GM12878 (cell line): ENCODE measurements around the gene NLRP5. TPM values are rescaled to one million over a fixed set of nuclear protein-coding genes. Genes with fewer than 3 reads are reported as not detected.

Source experiments
- ATAC-seq: fragments of 200-7000 bp; cut with Tn5 transposase; 3 replicates; pipeline ENCODE4 v1.9.1; 2020; ENCODE audit warnings: mild to moderate bottlenecking, moderate library complexity
- BruUV-seq: library from RNA; stranded (reverse); fragments of 400-500 nt; replicated peaks from 2 replicates; lab custom pipeline; 2021; lab: Mats Ljungman, UMichigan
- CTCF ChIA-PET: fragments of 300-600 bp; sonication (Branson Sonifier 250); formaldehyde crosslinking; extraction: SDS; loops from one replicate; lab custom pipeline; 2021; ENCODE audit warnings: inconsistent platforms; lab: Yijun Ruan, JAX
- POLR2A ChIA-PET: fragments of 350-600 bp; formaldehyde crosslinking; extraction: SDS; loops from one replicate; lab custom pipeline; 2021; ENCODE audit warnings: inconsistent platforms; lab: Charles Lee
- RAD21 ChIA-PET: fragments of 300-600 bp; sonication (Branson Sonifier 250); formaldehyde crosslinking; loops from one replicate; lab custom pipeline; 2023; ENCODE audit warnings: antibody characterized with exemption; ENCODE audit not compliant: unreplicated experiment; lab: Charles Lee
- SMC1A ChIA-PET: fragments of 300-600 bp; sonication (Branson Sonifier 250); formaldehyde crosslinking; loops from one replicate; lab custom pipeline; 2023; ENCODE audit not compliant: unreplicated experiment, uncharacterized antibody; lab: Charles Lee
- DNase-seq: peaks from one replicate; pipeline ENCODE4 v3.0.0-alpha.2; 2011; ENCODE audit warnings: low read depth, low spot score
- FAIRE-seq: peaks from 3 replicates; lab custom pipeline; 2011; peaks lifted over from hg19 to GRCh38; lab: Jason Lieb, UNC
- H2AFZ ChIP-seq: 2 replicates; pipeline ENCODE4 v1.6.0; 2011; ENCODE audit warnings: low read depth, low read length, control low read depth; ENCODE audit not compliant: control insufficient read depth
- H3K27ac ChIP-seq: 2 replicates; pipeline ENCODE4 v1.5.1; 2011; ENCODE audit warnings: control low read depth; ENCODE audit not compliant: control insufficient read depth, insufficient read depth
- H3K27me3 ChIP-seq, 2 experiments: replicated peaks in 1 of 2; 2 replicates each; pipeline versions ENCODE4 v1.6.0 to v1.6.1; 2011; ENCODE audit warnings: low read length in 1 of 2; ENCODE audit not compliant: control insufficient read depth in 2 of 2, insufficient read depth in 2 of 2
- H3K36me3 ChIP-seq, 2 experiments: 2 replicates each; pipeline ENCODE4 v1.5.1; 2011; ENCODE audit warnings: low read length in 1 of 2; ENCODE audit not compliant: control insufficient read depth in 2 of 2, insufficient read depth in 2 of 2
- H3K4me1 ChIP-seq: 2 replicates; pipeline ENCODE4 v1.6.1; 2011; ENCODE audit warnings: mild to moderate bottlenecking, low read length, moderate library complexity, mixed read lengths; ENCODE audit not compliant: control insufficient read depth, insufficient read depth
- H3K4me2 ChIP-seq: 2 replicates; pipeline ENCODE4 v1.6.0; 2011; ENCODE audit warnings: control low read depth; ENCODE audit not compliant: control insufficient read depth, insufficient read depth
- H3K4me3 ChIP-seq: fragments of 200-600 bp; sonication (generic); 2 replicates; pipeline ENCODE4 v1.5.1; 2016
- H3K79me2 ChIP-seq: 2 replicates; pipeline ENCODE4 v1.6.0; 2011; ENCODE audit warnings: low read length; ENCODE audit not compliant: control insufficient read depth, insufficient read depth
- H3K9ac ChIP-seq: 2 replicates; pipeline ENCODE4 v1.8.0; 2011; ENCODE audit warnings: low read length, control low read depth, mixed read lengths; ENCODE audit not compliant: control insufficient read depth, insufficient read depth
- H3K9me3 ChIP-seq: replicated peaks from 3 replicates; pipeline ENCODE4 v1.5.1; 2011; ENCODE audit warnings: mild to moderate bottlenecking, low read length; ENCODE audit not compliant: control insufficient read depth, insufficient read depth
- H4K20me1 ChIP-seq: 2 replicates; pipeline ENCODE4 v1.6.0; 2011; ENCODE audit not compliant: control insufficient read depth, insufficient read depth
- CBFB ChIP-seq: IDR thresholded peaks from 2 replicates; pipeline ENCODE4 v1.6.1; 2016; ENCODE audit warnings: antibody characterized with exemption, low read depth
- CBX3 ChIP-seq: fragments of 200-600 bp; sonication (generic); IDR thresholded peaks from 2 replicates; pipeline ENCODE4 v1.6.1; 2016; ENCODE audit warnings: low read depth, borderline replicate concordance
- EGR1 ChIP-seq, 2 experiments: IDR thresholded peaks; 1 replicate in 1 of 2; 2 replicates in 1 of 2; pipeline ENCODE4 v1.6.1; 2011 to 2012; ENCODE audit warnings: low read depth in 2 of 2, low read length in 2 of 2, borderline replicate concordance in 1 of 2, mild to moderate bottlenecking in 1 of 2, moderate library complexity in 1 of 2
- MXI1 ChIP-seq: fragments of 150-350 bp; IDR thresholded peaks from 2 replicates; pipeline ENCODE4 v1.6.1; 2011; ENCODE audit warnings: low read depth, mild to moderate bottlenecking, inconsistent platforms, low read length, improper control_type of control experiment
- NFXL1 ChIP-seq: fragments of 450-650 bp; IDR thresholded peaks from 2 replicates; pipeline ENCODE4 v1.6.1; 2017; ENCODE audit warnings: antibody characterized with exemption, mild to moderate bottlenecking, borderline replicate concordance
- PAX5 ChIP-seq: IDR thresholded peaks from 2 replicates; pipeline ENCODE4 v1.6.1; 2011; ENCODE audit warnings: low read depth, low read length, borderline replicate concordance
- RFX5 ChIP-seq: IDR thresholded peaks from 2 replicates; pipeline ENCODE4 v1.6.1; 2011; ENCODE audit warnings: low read depth, low read length, improper control_type of control experiment
- RUNX3 ChIP-seq: IDR thresholded peaks from 2 replicates; pipeline ENCODE4 v1.6.1; 2012; ENCODE audit warnings: low read length, inconsistent platforms
- SMARCA5 ChIP-seq: fragments of 450-650 bp; IDR thresholded peaks from 2 replicates; pipeline ENCODE4 v1.6.1; 2017; ENCODE audit warnings: mild to moderate bottlenecking
- TARDBP ChIP-seq: IDR thresholded peaks from 2 replicates; pipeline ENCODE4 v1.6.1; 2016; ENCODE audit warnings: borderline replicate concordance
- ZBTB33 ChIP-seq: fragments of 450-650 bp; IDR thresholded peaks from 2 replicates; pipeline ENCODE4 v1.6.1; 2017; ENCODE audit warnings: mild to moderate bottlenecking
- ZNF274 ChIP-seq: IDR thresholded peaks from one replicate; pipeline ENCODE4 v1.8.0; 2011; ENCODE audit not compliant: insufficient read length, insufficient read depth
- ZZZ3 ChIP-seq: IDR thresholded peaks from 2 replicates; pipeline ENCODE4 v1.6.1; 2011; ENCODE audit warnings: low read depth; ENCODE audit not compliant: control insufficient read depth, insufficient read length
- WGBS: methylation state at CpG from one replicate; pipeline ENCODE4 v1.1.6; 2016; ENCODE audit warnings: low lambda C conversion rate; ENCODE audit not compliant: insufficient replicate concordance, insufficient coverage; ENCODE audit errors: missing lambda C conversion rate; 5-methylcytosine and 5-hydroxymethylcytosine counted together
- in situ Hi-C: fragments of 300-500 bp; cut with MboI; formaldehyde crosslinking; loops from 9 replicates; pipeline ENCODE4 v1.14.3; 2018; ENCODE audit warnings: mixed read lengths
- intact Hi-C: fragments of 100-400 bp; cut with micrococcal nuclease; formaldehyde crosslinking; loops from one replicate; pipeline ENCODE4 v1.14.2; 2022; ENCODE audit not compliant: unreplicated experiment
- polyA plus RNA-seq, 11 experiments: library from polyadenylated mRNA; depleted of rRNA in 4 of 11; unstranded in 6 of 11; stranded (reverse) in 5 of 11; fragments of >200 nt; fragmentation: Nextera tagmentation in 4 of 11; fragmentation: Illumina TruSeq in 1 of 11; extraction: Ambion mirVana in 4 of 11; extraction: Trizol in 1 of 11; gene quantifications; 1 replicate in 1 of 11; 2 replicates in 10 of 11; pipeline versions ENCODE4 v1.2.1 to v1.2.3, GENCODE V29; 2011 to 2016; ENCODE audit warnings: inconsistent platforms in 2 of 11, missing spikeins in 2 of 11, low read depth in 1 of 11
- total RNA-seq, 4 experiments: library from RNA; depleted of rRNA in 3 of 4; stranded (reverse); fragments of >200 nt in 3 of 4; fragmentation: Illumina TruSeq in 1 of 4; extraction: Trizol in 1 of 4; gene quantifications; 2 replicates each; pipeline versions ENCODE4 v1.2.1 to v1.2.3, GENCODE V29; 2013 to 2021
- TF ChIP-seq, protein P1 (sequence below): fragments of 450-650 bp; IDR thresholded peaks from 2 replicates; pipeline ENCODE4 v1.6.1; 2016; ENCODE audit warnings: mild to moderate bottlenecking

The NLRP5 gene
- total and polyA plus RNA-seq, 10 of the 15 experiments (the other 5 are each of a cell fraction or from before 2014, with no cell fraction given): 0.01 TPM; not detected in 9

GRCh38 chr19:56094449-56094848 lies 107.9 kb downstream of the NLRP5 start:
- CTCF ChIA-PET: interaction anchor here (1.5 kb wide), 1 partner anchor 159 kb away, joined by 3 read pairs; no protein-coding TSS in a partner anchor
- H3K79me2 ChIP-seq: no peaks in the 10 kb centered on the region; the same call in 1 of the 2 replicates

More at GRCh38 chr19:56094449-56094848, 107.9 kb downstream of the NLRP5 start:
- H3K4me3 ChIP-seq: no peak overlapping the region
- RAD21 ChIA-PET: interaction anchor here (0.7 kb wide), 1 partner anchor 44 kb away, joined by 3 read pairs; no protein-coding TSS in a partner anchor
- H2AFZ ChIP-seq: no peak overlapping the region
- H3K27ac ChIP-seq: no peak overlapping the region
- H3K9me3 ChIP-seq: peaks cover 11% of the 10 kb centered on the region; the same call in 2 of the 3 replicates
- H3K4me1 ChIP-seq: no peaks in the 10 kb centered on the region
- BruUV-seq: no TSS peak
- H3K27me3 ChIP-seq: no peaks in the 10 kb centered on the region
- POLR2A ChIA-PET: no interaction called here
- no peak for DNase-seq
- ATAC-seq: no peak
- intact Hi-C loops (no loop called here), in situ Hi-C loops (no loop called here)
- H3K36me3 ChIP-seq: peaks cover 10 to 19% of the 10 kb centered on the region in 2 experiments; a peak in 3 of 4 replicates
- no peak for FAIRE-seq
- H3K4me2 ChIP-seq: no peak overlapping the region
- TF ChIP-seq NFXL1 (no peak), CBX3 (no peak), CBFB (no peak), PAX5 (no peak), ZNF274 (no peak), EGR1 (IDR thresholded peaks at IDR 0.05; ENCODE audit: borderline replicate concordance in 1 of 2, low read depth in 2 of 2, low read length in 2 of 2) (no peak), ZBTB33 (no peak), ZZZ3 (no peak), MXI1 (no peak), TARDBP (no peak), SMARCA5 (no peak), RUNX3 (no peak), RFX5 (no peak)
- TF ChIP-seq, protein P1, sequence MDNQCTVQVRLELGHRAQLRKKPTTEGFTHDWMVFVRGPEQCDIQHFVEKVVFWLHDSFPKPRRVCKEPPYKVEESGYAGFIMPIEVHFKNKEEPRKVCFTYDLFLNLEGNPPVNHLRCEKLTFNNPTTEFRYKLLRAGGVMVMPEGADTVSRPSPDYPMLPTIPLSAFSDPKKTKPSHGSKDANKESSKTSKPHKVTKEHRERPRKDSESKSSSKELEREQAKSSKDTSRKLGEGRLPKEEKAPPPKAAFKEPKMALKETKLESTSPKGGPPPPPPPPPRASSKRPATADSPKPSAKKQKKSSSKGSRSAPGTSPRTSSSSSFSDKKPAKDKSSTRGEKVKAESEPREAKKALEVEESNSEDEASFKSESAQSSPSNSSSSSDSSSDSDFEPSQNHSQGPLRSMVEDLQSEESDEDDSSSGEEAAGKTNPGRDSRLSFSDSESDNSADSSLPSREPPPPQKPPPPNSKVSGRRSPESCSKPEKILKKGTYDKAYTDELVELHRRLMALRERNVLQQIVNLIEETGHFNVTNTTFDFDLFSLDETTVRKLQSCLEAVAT: no peak
- WGBS: 89% methylated on average over 9 of the region's 9 CpGs
- H4K20me1 ChIP-seq: no peaks in the 10 kb centered on the region
- SMC1A ChIA-PET: no interaction called here
- no peak overlapping the region for H3K9ac ChIP-seq
